HPDE6-E6E7 (cell line): ENCODE results near the gene HDAC9.
A peak's percentile ranks its signal among the peaks of the same experiment; 100 is the strongest.

Source experiments
- DNase-seq: peaks from one replicate; pipeline ENCODE4 v3.0.0; 2011; ENCODE audit warnings: missing footprints; ENCODE audit errors: extremely low spot score

The HDAC9 gene

DNA sequence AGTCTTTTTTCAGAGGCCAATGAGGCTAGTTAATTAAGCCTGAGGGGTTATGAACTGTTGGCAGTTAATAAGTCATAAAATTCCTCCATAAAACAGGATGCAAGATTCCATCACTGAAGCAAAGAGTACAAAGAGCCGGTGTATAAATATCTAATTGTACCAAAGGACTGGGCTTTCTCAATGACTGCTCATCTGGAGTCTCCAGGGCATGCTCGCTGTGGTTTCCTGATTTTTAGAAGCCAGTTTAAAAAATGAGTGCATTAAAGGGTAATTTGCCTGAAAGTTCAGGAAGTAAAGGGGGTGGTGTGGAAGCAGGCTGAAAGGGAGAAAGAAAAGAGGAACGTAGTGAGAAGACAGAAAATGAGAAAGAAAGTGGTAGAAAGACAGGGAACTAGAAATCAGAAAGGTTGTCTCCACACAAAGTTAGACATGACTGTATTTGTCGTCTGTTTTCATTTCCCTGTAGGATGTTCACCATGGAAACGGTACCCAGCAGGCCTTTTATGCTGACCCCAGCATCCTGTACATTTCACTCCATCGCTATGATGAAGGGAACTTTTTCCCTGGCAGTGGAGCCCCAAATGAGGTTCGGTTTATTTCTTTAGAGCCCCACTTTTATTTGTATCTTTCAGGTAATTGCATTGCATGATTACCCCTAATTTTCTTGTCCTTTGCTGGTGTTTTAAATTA lies 339.6 kb downstream of the HDAC9 start:
- no peak for DNase-seq

DNA sequence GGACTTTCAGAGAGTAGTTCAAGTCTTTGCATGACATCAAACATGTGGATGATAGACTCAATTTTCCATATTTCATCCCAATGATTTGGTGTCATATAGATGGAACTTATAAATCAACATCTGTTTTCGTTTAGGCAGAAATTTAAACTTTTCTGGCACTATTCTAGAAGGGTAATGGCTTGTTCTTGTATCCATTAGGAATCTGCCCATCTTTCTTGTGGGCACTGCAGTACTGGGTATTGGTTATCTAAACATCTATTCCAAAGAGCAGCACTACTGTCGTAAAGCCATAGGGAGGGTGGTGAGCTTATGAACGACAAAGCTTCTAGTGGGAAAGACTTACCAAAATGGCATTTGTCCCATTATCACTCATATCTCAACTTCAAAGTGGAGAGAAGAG lies 348.4 kb downstream of the HDAC9 start:
- no peak for DNase-seq

DNA sequence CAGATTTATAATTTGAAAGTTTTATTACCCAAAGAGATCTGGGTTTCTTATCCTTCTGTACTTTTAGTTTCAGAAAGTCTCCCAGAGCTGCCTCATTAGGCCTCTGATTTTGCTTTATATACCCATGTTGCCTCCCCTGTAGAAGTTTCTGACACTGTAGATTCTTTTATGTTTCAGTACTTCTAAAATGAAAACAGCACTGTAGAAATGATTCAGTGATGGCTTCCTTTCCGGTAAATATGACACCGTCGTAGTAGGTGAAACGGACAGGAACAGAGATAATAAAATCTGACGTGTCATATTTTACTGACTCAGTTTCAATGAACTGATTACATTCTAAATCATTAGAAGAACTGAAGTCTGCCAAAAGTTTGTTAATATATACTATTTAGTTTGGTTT lies 349.2 kb downstream of the HDAC9 start:
- no peak for DNase-seq

DNA sequence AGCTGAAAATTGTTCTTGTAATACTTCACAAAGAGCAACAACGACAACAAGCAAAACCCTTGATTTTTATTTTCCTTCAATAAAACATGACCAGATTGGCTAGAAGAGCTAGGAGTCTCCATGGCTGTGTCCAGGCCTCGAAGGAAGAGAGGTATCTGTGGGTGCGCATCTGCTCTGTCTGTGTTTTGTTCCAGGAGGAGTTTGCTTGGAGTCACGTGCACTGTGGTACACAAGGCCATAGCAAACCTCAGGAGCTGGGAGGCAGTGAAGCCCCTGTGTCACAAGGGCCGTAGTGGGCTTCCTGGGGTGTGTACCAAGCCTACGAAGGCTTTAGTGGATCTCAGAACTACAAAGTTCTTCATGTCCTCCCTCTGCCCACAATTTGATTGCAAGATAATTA lies 350.2 kb downstream of the HDAC9 start:
- DNase-seq, result no peak

DNA sequence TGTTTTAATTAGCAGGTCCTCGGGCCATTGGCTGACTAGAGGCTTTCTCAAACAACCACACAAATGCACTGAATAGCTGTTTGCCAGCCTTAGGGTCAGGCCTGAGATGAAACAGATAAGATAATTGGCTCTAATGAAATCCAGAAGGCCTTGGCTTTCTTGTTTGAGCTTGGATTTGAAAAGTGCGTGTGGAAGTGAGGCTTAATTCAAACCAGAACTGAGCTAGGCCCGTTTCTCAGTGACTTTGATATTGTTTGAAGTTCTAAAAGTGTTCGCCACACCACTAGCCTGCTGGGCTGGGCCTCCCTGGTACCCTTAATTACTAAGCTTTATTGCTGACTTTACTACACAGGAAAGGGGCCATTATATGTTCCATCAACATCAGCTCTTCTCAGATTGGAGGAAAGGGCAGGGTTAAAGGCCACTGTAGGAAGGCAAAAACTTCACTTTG lies 351.2 kb downstream of the HDAC9 start:
- no peak for DNase-seq

DNA sequence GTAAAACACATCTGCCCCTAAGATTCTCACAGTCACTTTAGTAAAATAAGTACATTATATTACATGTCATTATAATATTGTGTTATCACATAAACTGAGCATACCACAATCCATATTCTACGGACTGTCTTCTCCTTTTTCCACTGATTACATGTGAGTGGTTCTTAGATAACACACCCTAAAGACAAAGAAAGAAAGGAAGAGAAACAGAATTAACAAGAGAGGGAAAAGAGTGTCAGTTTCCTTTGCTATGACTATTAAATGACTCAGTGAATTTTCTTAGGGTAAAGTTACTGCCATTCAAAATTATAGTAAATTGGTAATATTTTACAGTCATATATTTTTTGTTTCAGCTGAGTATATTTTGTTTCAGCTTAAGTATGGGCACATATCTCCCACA lies 353.6 kb downstream of the HDAC9 start:
- DNase-seq, result no peak

DNA sequence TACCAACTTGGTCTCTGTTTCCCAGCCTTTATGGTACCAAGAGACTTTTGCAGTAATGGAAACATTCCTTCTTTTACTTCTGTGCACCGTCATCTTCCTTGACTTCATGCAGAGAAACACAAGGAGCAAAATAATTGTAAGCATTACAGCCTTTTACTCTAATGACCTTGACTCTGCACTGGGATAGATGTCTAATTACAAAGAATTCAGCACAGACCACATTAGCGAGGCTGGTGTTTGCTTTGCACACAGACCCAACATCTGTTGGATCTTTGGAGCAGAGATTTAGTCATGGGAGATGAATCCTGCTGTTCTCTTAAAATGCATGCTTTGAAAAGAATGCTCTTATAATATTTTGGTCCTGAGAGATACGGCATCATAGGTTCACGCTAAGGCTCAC lies 360.2 kb downstream of the HDAC9 start:
- DNase-seq, result no peak

DNA sequence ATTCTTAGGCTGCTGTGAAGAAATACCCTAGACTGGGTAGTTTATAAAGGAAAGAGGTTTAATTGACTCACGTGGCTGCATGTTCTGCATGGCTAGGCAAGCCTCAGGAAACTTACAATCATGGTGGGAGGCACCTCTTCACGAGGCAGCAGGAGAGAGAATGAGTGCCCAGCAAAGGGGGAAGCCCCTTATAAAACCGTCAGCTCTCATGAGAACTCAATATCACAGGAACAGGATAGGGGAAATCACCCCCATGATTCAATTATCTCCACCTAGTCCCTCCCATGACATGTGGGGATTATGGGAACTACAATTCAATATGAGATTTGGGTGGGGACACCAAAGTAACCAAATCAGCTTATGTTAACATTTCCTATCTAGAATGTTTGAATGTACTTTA lies 362.7 kb downstream of the HDAC9 start:
- DNase-seq, result no peak

DNA sequence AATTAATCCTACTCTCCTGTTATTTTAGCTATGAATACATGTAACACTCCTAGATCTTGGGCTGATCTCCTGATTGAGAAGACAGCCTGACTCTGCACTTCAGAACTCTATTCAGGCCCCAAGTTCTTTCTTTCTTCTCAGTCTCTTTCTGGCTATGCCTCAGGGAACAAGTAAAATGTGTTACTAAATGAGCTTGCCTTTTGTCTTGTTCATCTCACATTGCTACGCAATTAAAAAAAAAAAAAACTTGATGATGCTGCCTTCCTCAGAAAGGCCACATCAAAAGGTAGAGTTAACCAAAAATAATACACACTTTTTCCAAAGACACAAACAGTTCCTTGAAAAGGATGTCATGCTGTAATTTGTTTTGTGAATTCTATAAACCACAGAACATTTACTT lies 363.8 kb downstream of the HDAC9 start:
- no peak for DNase-seq

DNA sequence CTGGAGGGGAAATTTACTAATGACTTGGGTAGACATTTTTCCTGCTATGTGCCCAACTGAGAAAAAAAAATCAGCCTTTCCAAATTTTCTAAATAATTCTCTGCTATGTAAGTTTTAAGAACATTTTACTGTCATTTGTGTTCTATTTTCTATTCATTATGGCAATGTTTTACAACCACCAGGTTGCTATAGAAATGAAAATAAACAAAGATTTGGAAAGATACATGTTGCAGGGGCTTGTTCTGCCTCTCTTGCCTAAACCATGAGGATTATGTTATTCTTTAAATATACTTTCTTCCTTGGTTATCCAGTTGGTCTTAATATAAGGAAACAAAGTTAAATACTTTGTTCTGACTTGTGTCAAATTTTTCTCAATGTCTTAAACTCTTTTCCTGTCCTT lies 364.7 kb downstream of the HDAC9 start:
- DNase-seq, result no peak

DNA sequence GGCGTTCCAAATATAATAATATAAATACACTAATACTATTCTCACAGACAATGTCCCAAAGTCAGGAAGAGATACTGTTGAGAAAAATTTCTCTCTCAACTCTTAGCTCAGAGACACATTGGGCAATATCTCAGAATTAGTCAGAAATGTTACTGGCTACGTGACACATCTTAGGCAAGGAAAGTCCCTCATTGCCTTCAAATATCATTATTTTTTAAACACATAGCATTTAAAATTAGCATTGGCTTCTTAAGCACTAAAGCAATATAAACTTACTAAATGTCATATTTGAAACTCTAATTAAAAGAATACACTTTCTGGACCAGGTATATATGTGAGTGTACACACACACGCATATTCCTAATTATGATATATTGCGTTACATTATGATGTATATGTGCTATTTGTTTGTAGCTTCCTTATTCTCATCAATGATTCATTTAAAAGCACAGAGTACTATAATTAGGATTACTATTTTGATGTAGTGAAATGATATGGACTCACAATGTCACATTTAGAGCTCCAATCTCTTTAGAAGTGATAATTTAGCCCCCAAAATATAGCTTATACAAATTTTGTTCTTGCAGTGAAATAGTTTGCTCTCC lies 366.1 kb downstream of the HDAC9 start:
- no peak for DNase-seq

DNA sequence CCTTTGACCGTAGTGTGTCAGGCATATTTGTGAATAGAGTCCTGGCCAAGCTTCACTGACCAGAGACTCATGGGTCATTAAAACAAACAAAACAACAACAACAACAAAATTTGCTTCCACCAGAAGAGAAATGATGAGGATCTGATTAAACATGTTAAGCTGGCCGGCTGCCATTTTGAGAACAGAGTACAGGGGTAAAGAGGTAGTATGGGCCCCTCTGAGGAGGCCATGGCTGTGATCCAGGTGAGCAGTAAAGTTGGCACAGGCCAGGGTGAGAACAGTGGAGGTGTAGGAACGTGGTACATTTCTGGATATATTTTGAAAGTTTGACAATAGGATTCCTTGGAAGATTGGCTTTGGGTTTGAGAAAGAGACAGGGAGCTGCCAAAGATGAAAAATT lies 369.4 kb downstream of the HDAC9 start:
- DNase-seq, result no peak

DNA sequence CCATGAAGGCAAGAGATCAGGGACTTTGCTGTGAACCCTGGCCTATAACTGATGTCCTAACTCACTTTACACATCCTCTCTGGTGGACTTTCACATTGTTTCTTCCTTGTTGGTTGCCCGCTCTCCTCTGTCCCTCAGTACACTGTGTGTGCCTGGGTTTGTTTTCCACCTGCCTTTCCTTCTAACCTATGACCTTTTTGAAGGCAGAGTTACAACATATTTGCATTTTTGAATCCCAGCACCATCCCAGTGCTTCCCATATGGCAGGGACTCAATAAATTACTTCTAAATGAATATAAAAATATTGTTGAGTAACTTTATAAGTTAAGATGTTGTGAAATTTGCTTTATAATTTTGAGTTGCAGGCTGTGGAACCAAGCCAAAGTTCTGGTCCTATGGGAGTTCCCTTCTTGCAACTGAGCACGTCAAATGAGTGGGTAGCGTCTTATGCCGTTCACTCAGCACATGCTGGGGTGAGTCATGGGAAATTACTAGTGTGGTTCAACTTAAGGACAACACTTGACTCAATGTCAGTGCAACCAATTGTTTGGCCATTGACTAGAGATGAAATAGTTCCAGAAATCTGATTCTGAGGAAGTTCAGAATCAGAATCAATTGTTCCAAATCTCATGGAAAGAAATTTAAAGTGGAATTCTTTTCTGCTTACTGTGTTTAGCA lies 370.9 kb downstream of the HDAC9 start:
- peak; percentile 91 for DNase-seq

DNA sequence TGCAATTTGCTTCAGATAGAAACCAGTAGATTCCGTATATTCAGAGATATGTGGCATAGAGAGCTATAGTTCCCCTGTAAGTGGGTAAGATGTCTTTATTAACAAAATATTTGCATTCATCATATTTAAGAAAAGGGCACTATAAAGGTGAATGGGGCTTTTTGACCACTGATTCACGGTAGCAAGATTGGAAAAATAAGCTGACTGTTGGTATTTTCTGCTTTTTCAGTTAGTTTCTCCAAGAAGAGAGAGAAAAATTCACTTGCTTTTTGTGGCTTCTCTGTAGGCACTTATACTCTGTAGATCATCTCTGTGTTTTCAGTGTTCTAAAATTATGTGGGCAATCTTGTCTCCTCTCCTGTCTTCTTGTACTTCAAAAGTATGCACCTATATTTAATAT lies 376.8 kb downstream of the HDAC9 start:
- DNase-seq, result no peak

DNA sequence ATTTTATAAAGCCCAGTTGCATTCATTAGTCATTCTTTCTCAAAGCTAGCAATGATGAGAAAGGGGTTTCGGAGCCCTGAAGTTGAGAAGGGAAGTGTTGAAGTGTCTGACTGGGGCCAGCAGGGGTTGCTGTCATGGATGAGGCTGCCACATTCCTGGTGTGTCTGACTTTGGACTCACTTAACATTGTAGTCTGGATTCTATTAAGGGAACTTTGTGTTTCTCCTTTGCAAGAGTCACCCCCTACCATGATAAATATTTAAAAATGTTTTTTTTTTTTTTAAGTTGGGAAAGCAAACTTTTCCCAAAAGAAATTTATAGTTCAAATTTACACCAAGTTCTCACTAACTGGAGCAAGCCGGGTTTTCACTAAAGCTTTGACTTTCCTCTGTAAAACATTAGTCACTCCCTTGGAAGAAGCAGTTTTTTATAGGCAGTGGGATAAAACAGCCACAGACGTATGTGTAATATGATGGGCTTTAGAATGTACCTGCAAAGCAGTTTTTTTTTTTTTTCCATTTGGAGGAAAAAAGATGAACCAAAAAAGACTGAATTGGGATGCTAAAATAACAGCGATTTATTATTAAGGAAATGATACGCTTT lies 378.3 kb downstream of the HDAC9 start:
- DNase-seq, result no peak

DNA sequence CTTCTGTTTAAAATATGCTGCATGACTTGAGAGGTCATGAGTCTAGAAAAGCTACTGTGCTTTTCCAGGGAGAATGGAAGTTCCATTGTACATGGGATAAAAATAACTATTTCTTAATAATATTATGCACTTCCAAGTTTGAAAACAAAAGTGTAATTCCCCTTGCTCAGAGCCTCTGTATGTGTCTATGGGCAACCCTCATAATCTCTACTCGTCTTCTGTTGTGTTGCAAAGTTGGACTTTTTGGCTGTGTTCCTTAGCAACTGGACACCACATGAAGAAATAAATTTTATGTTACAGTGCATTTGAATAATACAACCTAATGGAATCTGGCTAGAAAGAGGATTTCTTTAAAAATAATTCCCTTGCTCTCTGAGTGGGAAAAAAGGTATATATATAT lies 379.3 kb downstream of the HDAC9 start:
- DNase-seq, result no peak

DNA sequence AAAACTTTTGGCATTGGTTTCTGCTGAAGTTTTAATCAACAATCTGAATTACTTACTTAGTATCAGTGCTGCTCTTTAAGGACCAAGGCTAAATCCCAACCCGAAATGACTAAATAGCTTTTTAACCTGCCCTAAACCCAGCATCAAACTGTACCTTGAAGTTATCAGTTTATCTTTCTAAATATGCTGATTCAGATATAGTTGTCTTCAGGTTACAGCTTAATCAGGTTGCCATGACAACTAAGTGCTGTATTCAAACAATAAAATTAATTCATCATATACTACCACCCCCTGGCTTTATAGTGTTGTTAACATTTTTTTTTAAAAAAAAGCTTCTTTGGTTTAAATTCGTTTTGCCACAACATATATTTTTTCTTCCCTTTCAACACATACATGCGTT lies 382.3 kb downstream of the HDAC9 start:
- DNase-seq, result no peak

DNA sequence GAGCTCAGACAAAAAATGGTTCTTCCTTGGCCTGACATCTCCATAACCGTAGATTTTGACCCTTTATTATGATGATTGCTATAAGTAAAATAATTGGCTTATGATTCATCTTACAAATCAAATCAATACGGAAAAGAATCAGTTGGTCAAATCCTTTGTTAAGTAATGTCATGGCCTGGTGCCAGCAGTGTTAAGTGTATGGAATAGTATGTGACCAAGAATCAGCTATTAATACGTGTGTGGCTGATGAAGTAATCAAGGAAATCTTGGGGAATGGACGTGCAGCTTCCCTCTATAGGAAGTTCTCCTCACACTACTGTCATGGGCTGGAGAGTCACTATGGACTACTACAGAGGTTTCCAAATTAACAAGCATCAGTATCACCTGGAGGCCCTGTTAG lies 391.3 kb downstream of the HDAC9 start:
- no peak for DNase-seq

DNA sequence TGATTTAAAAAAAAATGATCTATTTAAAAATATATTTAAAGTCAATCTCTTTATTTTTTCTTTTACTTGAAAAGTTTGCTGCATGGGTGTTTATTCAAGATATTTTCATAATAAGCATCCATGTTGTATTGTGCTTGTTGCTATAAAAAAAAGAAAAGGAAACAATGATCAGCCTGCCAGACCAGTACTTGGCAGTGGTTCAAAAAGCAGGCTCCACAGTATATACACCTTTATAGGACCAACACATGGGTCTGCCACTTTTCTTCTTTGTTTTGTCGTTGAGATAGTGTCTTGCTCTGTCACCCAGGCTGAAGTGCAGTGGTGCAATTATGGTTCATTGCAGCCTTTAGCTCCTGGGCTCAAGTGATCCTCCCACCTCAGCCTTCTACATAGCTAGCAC lies 393.9 kb downstream of the HDAC9 start:
- no peak for DNase-seq

DNA sequence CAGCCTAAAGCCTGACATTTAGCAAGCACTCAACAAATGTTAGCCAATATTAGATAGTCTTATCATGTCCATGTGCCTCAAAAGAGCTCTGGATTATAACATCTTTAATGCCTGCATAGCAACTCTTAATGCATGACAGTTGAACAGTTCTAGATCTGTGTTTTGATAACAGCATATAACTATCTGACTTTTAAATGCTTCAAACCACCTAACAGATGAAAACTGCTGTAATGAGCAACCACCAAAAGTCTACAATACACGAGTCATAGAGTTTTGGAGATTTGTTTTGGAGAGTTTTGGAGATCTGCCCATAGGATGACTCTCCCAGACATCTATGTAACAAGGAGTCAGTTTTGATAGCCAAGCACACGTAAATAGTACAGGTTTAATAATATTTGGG lies 394.6 kb downstream of the HDAC9 start:
- DNase-seq, result no peak

DNA sequence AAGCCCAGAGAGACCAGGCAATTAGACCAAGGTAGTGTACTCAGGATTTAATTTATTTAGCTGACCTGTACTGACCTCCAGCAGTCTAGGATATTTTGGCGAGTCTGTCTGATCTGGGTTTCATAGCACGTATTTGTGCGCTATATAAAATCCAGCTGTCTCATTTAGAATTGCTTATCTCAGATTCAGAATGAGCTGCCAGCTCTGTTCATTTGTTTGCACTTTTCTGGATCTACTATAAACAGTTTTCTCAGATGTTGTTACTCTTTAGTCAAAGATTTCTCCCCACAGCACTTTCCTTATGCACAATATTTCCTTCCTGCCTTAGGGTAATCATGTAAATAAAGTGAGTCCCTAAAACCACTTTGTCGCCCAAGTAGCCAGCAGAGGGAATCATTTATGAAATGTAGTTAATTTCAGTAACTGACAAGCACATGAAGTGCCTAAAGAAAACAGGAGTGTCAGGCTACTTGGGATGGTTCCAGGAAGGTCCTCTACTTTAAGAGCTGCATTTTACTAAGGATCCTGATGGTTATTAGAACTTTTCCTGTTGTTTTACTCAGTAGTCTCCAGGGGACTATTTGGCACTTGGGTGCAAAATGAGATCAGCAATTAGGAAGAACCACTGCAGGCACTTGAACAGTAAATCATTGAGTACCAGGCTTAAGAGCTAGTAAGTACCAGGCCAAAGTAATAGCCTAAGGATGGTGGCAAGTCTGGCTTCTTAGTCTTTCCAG lies 395.5 kb downstream of the HDAC9 start:
- no peak for DNase-seq

DNA sequence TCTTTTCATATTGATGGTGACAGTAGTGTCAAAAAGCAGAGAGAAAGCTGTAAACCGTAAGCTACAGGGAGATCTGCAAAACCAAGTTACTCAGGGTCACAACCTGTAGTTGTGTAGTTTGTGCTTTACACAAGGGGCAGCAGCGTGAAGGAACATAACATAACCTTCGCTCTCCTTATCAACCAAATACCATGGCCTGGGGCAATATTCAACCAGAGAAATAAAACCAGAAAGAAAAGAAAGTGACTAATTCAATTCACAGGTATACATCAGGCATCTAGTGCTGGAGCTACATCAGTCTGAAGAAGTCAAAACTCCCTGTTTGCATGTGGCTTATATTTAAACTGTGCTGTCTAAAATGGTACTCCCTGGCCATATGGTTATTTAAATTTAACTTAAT lies 397.6 kb downstream of the HDAC9 start:
- DNase-seq, result no peak
